ENCODE measurements around the gene SLC39A13. TPM values are rescaled to one million over a fixed set of nuclear protein-coding genes. Genes with fewer than 3 reads are reported as not detected.

SLC39A13 gene
- total and polyA plus RNA-seq, 8 donors, result 14.6 to 55.6 (median 22.4) TPM

DNA sequence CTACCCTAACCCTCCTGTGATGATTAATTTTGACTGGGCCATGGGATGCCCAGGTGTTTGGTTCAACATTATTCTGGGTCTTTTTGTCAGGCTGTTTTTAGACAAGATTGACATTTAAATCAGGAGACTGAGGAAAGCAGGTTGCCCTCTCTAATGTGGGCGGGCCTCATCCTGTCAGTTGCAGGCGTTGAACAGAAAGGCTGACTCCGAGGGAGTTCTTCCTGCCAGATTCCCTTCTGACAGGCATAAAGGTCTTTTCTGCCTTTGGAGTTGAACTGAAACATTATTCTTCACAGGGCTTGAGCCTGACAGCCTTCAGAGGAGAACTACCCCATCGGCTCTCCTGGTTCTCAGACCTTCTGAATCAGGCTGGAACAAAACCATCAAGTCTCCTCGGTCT lies 22.1 kb downstream of the SLC39A13 start:
- Histone ChIP-seq H3K36me3 (no peaks in the 10 kb centered on the region), H3K9me3 (no peaks in the 10 kb centered on the region), H3K4me3 (no peak overlapping the region), H3K4me1 (peaks cover 0 to 3% (median 0%) of the 10 kb centered on the region in 3 donors), H3K27me3 (no peaks in the 10 kb centered on the region), H3K27ac (no peak overlapping the region)
- DNase-seq (no peak), ATAC-seq (no peak), FAIRE-seq (no peak)
- 65 to 66% methylated on average over 5 of the region's 5 CpGs for WGBS, 2 donors
- intact Hi-C loops (cut with DNase I), result no loop called here
- TF ChIP-seq, protein P1, sequence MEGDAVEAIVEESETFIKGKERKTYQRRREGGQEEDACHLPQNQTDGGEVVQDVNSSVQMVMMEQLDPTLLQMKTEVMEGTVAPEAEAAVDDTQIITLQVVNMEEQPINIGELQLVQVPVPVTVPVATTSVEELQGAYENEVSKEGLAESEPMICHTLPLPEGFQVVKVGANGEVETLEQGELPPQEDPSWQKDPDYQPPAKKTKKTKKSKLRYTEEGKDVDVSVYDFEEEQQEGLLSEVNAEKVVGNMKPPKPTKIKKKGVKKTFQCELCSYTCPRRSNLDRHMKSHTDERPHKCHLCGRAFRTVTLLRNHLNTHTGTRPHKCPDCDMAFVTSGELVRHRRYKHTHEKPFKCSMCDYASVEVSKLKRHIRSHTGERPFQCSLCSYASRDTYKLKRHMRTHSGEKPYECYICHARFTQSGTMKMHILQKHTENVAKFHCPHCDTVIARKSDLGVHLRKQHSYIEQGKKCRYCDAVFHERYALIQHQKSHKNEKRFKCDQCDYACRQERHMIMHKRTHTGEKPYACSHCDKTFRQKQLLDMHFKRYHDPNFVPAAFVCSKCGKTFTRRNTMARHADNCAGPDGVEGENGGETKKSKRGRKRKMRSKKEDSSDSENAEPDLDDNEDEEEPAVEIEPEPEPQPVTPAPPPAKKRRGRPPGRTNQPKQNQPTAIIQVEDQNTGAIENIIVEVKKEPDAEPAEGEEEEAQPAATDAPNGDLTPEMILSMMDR (IDR thresholded peaks at IDR 0.05), result no peak

DNA sequence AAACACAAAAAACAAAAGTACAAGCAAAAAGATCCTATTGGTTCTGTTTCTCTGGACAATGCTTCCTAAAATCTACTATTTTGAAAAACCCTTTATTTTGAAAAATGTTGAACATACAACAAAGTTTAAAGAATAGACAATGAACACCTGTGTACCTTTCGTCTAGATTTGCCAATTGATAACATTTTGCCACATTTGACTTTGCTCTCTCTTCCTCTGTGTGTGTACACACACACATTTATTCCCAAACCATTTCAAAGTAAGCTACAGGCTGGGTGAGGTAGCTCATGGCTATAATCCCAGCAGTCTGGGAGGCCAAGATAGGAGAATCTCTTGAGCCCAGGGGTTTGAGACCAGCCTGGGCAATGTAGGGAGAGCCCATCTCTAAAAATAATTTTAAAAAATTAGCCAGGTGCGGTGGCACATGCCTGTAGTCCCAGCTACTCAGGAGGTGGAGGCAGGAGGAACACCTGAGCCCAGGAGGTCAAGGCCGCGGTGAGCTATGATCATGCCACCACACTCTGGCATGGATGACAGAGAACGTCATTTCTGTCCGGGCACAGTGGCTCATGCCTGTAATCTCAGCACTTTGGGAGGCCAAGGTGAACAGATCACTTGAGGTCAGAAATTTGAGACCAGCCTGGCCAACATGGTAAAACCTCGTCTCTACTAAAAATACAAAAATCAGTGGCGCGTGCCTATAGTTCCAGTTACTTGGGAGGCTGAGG lies 23.1 kb downstream of the SLC39A13 start:
- WGBS, 2 donors, result 73% methylated on average over 9 of the region's 9 CpGs
- H3K27me3 ChIP-seq, result no peaks in the 10 kb centered on the region
- no peak for FAIRE-seq
- no peak overlapping the region for H3K4me3 ChIP-seq
- no peaks in the 10 kb centered on the region for H3K9me3 ChIP-seq
- no peak overlapping the region for H3K27ac ChIP-seq
- no peak for DNase-seq
- no peaks in the 10 kb centered on the region for H3K36me3 ChIP-seq
- ATAC-seq, result no peak
- intact Hi-C loops (cut with DNase I), result no loop called here
- peaks cover 0 to 3% (median 0%) of the 10 kb centered on the region in 3 donors for H3K4me1 ChIP-seq
- TF ChIP-seq, protein P1 (IDR thresholded peaks at IDR 0.05), result no peak

DNA sequence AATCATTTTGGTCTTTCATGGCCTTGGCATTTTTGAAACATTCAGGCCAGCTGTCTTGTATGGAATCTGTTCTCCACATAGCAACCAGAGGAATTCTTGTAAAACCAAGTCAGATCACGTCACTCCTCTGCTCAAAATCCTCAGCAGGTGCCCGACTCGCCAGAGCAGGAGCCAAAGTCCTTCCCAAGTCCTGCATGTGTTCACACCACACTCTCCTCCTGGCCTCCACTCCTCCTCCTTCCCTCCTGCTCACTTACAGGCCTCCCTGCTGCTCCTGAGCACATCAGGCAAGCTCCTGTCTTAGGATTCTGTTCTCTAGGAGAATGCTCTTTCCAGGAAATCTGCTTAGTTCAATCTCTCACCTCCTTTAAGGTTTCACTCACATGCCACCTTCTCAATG lies 24.8 kb downstream of the SLC39A13 start:
- FAIRE-seq (no peak), DNase-seq (no peak), ATAC-seq (no peak)
- no peaks in the 10 kb centered on the region for H3K9me3 ChIP-seq
- H3K27ac ChIP-seq, result no peak overlapping the region
- peaks cover 0 to 9% (median 0%) of the 10 kb centered on the region in 3 donors for H3K4me1 ChIP-seq
- WGBS, 2 donors, result 54 to 74% methylated on average over 3 of the region's 3 CpGs
- TF ChIP-seq, protein P1 (IDR thresholded peaks at IDR 0.05), result no peak
- no peaks in the 10 kb centered on the region for H3K27me3 ChIP-seq
- no peak overlapping the region for H3K4me3 ChIP-seq
- intact Hi-C loops (cut with DNase I), result no loop called here
- no peaks in the 10 kb centered on the region for H3K36me3 ChIP-seq

DNA sequence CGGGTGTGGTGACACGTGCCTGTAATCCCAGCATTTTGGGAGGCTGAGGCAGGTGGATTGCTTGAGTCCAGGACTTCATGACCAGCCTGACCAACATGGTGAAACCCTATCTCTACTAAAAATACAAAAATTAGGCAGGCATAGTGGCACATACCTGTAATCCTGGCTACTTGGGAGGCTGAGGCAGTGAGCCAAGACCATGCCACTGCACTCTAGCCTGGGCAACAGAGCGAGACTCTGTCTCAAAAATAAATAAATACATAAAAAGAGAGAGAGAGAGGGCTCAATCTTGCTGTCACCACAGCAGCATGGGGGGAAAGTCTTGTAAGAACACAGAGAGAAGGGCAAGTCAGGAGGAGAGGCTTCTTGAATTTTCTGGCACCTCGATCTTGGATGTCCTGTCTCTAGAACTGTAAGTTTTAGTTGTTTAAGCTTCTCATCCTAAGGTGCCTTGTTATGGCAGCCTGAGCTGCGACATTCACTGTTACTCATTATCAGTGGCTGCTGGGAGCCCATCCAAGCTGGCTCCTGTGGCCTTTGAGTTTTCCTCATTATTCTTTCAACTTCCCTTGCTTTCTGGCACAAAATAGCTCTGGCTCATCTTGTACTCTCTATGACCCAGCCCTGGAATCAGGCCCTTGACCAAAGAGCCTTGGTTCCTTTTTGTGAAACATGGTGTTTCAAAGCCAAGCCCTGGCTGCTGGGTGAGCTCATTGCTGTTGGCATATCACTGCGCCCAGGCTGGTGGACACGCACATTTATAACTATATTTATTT lies 25.8 kb downstream of the SLC39A13 start:
- intact Hi-C loops (cut with DNase I), result no loop called here
- TF ChIP-seq, protein P1 (IDR thresholded peaks at IDR 0.05), result no peak
- H3K4me3 ChIP-seq, result no peak overlapping the region
- H3K27ac ChIP-seq, result peak overlapping the region in 2 of 4 donors; percentile 28 to 34
- H3K4me1 ChIP-seq, result peaks cover 0 to 9% (median 0%) of the 10 kb centered on the region in 3 donors
- peak; percentile 23 to 54 (median 40) for ATAC-seq
- 74 to 78% methylated on average over 7 of the region's 7 CpGs for WGBS, 2 donors
- H3K36me3 ChIP-seq, result no peaks in the 10 kb centered on the region
- FAIRE-seq, result no peak
- DNase-seq, result no peak
- no peaks in the 10 kb centered on the region for H3K27me3 ChIP-seq
- H3K9me3 ChIP-seq, result no peaks in the 10 kb centered on the region

Data from pancreas (tissue), 10 donors.